HG02763 (cell line): Measurements from ENCODE around the gene THSD8.

Source experiments
- ATAC-seq: cut with Tn5 transposase; IDR thresholded peaks from one replicate; pipeline ENCODE4 v1.9.1; 2021; ENCODE audit warnings: mild to moderate bottlenecking, moderate library complexity; ENCODE audit not compliant: unreplicated experiment

The THSD8 gene

GRCh38 chr19:12847159-12848139 lies 45.6 kb downstream of the THSD8 start:
- ATAC-seq = peak; percentile 61
